ENCODE data around the gene EVI2B.

- TF ChIP-seq CTCF (IDR thresholded peaks at IDR 0.05) (no peak), MAX (CRISPR knock-in tag; IDR thresholded peaks at IDR 0.05) (no peak), USF2 (CRISPR knock-in tag; IDR thresholded peaks at IDR 0.05) (no peak), CREM (CRISPR knock-in tag; IDR thresholded peaks at IDR 0.05) (no peak), CREB1 (CRISPR knock-in tag; IDR thresholded peaks at IDR 0.05) (no peak), JUN (CRISPR knock-in tag; IDR thresholded peaks at IDR 0.05) (no peak)
Observed at GRCh38 chr17:31314782-31315100, 887 bp upstream of the EVI2B start.

Measured in WTC11 (cell line).